H9 (cell line): Measurements from ENCODE around the gene NR1H2. TPM values are rescaled to one million over a fixed set of nuclear protein-coding genes. Genes with fewer than 3 reads are reported as not detected.

ENCODE experiments used
- DNase-seq: peaks from one replicate; pipeline ENCODE4 v3.0.0-alpha.2; 2017
- H2AFZ ChIP-seq: one replicate; pipeline ENCODE4 v1.6.1; 2013; ENCODE audit warnings: mild to moderate bottlenecking, low read length, control low read depth, moderate library complexity
- H2AK5ac ChIP-seq: 2 replicates; pipeline ENCODE4 v1.6.1; 2013; ENCODE audit warnings: low read length, control low read depth, mixed read lengths; ENCODE audit not compliant: insufficient read length
- H2BK120ac ChIP-seq: one replicate; pipeline ENCODE4 v1.6.1; 2013; ENCODE audit warnings: low read depth, mild to moderate bottlenecking, low read length, control low read depth, inconsistent platforms; ENCODE audit not compliant: poor library complexity, severe bottlenecking
- H2BK12ac ChIP-seq: 2 replicates; pipeline ENCODE4 v1.6.1; 2013; ENCODE audit warnings: low read length, control low read depth, mixed read lengths, low read depth; ENCODE audit not compliant: insufficient read length
- H2BK15ac ChIP-seq: 2 replicates; pipeline ENCODE4 v1.6.1; 2013; ENCODE audit warnings: low read depth, low read length, control low read depth
- H2BK20ac ChIP-seq: one replicate; pipeline ENCODE4 v1.6.1; 2013; ENCODE audit warnings: low read depth, mild to moderate bottlenecking, low read length, control low read depth, inconsistent platforms; ENCODE audit not compliant: poor library complexity, severe bottlenecking
- H2BK5ac ChIP-seq: 2 replicates; pipeline ENCODE4 v1.6.1; 2013; ENCODE audit warnings: low read length, control low read depth, mixed read lengths; ENCODE audit not compliant: insufficient read length
- H3K14ac ChIP-seq: 2 replicates; pipeline ENCODE4 v1.6.1; 2013; ENCODE audit warnings: low read length, control low read depth; ENCODE audit not compliant: insufficient read depth
- H3K18ac ChIP-seq: 2 replicates; pipeline ENCODE4 v1.6.1; 2013; ENCODE audit warnings: low read depth, mild to moderate bottlenecking, mixed read lengths, low read length, control low read depth; ENCODE audit not compliant: insufficient read length
- H3K23ac ChIP-seq: 2 replicates; pipeline ENCODE4 v1.6.1; 2013; ENCODE audit warnings: low read length, control low read depth, mixed read lengths, low read depth; ENCODE audit not compliant: insufficient read length
- H3K23me2 ChIP-seq: 2 replicates; pipeline ENCODE4 v1.6.1; 2013; ENCODE audit warnings: low read depth, mild to moderate bottlenecking, mixed read lengths, low read length, control low read depth; ENCODE audit not compliant: insufficient read length, poor library complexity, severe bottlenecking
- H3K27ac ChIP-seq: 2 replicates; pipeline ENCODE4 v1.5.1; 2013; ENCODE audit warnings: low read length, control low read depth, mixed read lengths, low read depth; ENCODE audit not compliant: insufficient read length
- H3K27me3 ChIP-seq: 2 replicates; pipeline ENCODE4 v1.6.1; 2013; ENCODE audit warnings: low read length, control low read depth, inconsistent platforms; ENCODE audit not compliant: insufficient read depth
- H3K4ac ChIP-seq: 2 replicates; pipeline ENCODE4 v1.6.1; 2013; ENCODE audit warnings: low read depth, mild to moderate bottlenecking, control low read depth, inconsistent platforms, low read length, moderate library complexity
- H3K4me1 ChIP-seq: 2 replicates; pipeline ENCODE4 v1.6.1; 2013; ENCODE audit warnings: low read length, control low read depth, inconsistent platforms; ENCODE audit not compliant: insufficient read depth
- H3K4me2 ChIP-seq: 2 replicates; pipeline ENCODE4 v1.6.1; 2013; ENCODE audit warnings: low read length, control low read depth, mixed read lengths; ENCODE audit not compliant: insufficient read length, insufficient read depth
- H3K56ac ChIP-seq: 2 replicates; pipeline ENCODE4 v1.6.1; 2013; ENCODE audit warnings: low read depth, mild to moderate bottlenecking, mixed read lengths, low read length, control low read depth; ENCODE audit not compliant: insufficient read length
- H3K79me1 ChIP-seq: 2 replicates; pipeline ENCODE4 v1.6.1; 2013; ENCODE audit warnings: low read depth, mild to moderate bottlenecking, moderate library complexity, low read length, control low read depth, inconsistent platforms; ENCODE audit not compliant: insufficient read depth, poor library complexity, severe bottlenecking
- H3K79me2 ChIP-seq: 2 replicates; pipeline ENCODE4 v1.6.1; 2013; ENCODE audit warnings: low read length, control low read depth, inconsistent platforms; ENCODE audit not compliant: insufficient read depth
- H3K9ac ChIP-seq: 2 replicates; pipeline ENCODE4 v1.6.1; 2013; ENCODE audit warnings: low read length, control low read depth, mixed read lengths; ENCODE audit not compliant: insufficient read length; ENCODE audit errors: extremely low read depth
- H3K9me3 ChIP-seq: one replicate; pipeline ENCODE4 v1.6.1; 2013; ENCODE audit warnings: low read depth, low read length, inconsistent platforms; ENCODE audit not compliant: control insufficient read depth
- H3T11ph ChIP-seq: one replicate; pipeline ENCODE4 v1.6.1; 2013; ENCODE audit warnings: mild to moderate bottlenecking, low read length, control low read depth, inconsistent platforms
- H4K20me1 ChIP-seq: one replicate; pipeline ENCODE4 v1.6.1; 2013; ENCODE audit not compliant: control insufficient read depth, insufficient read length, insufficient read depth
- H4K5ac ChIP-seq: 2 replicates; pipeline ENCODE4 v1.6.1; 2013; ENCODE audit warnings: low read depth, mild to moderate bottlenecking, mixed read lengths, low read length, control low read depth; ENCODE audit not compliant: insufficient read length
- H4K8ac ChIP-seq: replicated peaks from 2 replicates; pipeline ENCODE4 v1.6.1; 2013; ENCODE audit warnings: low read length, control low read depth, mixed read lengths, low read depth; ENCODE audit not compliant: insufficient read length
- H4K91ac ChIP-seq: 2 replicates; pipeline ENCODE4 v1.6.1; 2013; ENCODE audit warnings: low read depth, mild to moderate bottlenecking, moderate library complexity, mixed read lengths, low read length, control low read depth; ENCODE audit not compliant: insufficient read length
- H3K27ac Mint-ChIP-seq, 3 experiments: 2 replicates in 2 of 3; 3 replicates in 1 of 3; pipeline ENCODE4 v1.8.0; 2020 to 2021; ENCODE audit warnings: mixed read lengths in 3 of 3, mild to moderate bottlenecking in 1 of 3, moderate library complexity in 1 of 3
- H3K27me3 Mint-ChIP-seq: 2 replicates; pipeline ENCODE4 v1.8.0; 2021; ENCODE audit warnings: low read depth, mild to moderate bottlenecking, moderate library complexity, mixed read lengths
- H3K36me3 Mint-ChIP-seq, 3 experiments: 2 replicates in 2 of 3; 3 replicates in 1 of 3; pipeline ENCODE4 v1.8.0; 2020 to 2021; ENCODE audit warnings: low read depth in 3 of 3, mixed read lengths in 3 of 3; ENCODE audit not compliant: insufficient read depth in 1 of 3
- H3K4me1 Mint-ChIP-seq, 2 experiments: 2 replicates each; pipeline ENCODE4 v1.8.0; 2020; ENCODE audit warnings: mixed read lengths in 2 of 2
- H3K4me3 Mint-ChIP-seq, 2 experiments: 2 replicates in 1 of 2; 3 replicates in 1 of 2; pipeline ENCODE4 v1.8.0; 2020 to 2021; ENCODE audit warnings: mild to moderate bottlenecking in 2 of 2, mixed read lengths in 2 of 2, moderate library complexity in 1 of 2
- H3K9me3 Mint-ChIP-seq, 2 experiments: 2 replicates in 1 of 2; 3 replicates in 1 of 2; pipeline ENCODE4 v1.8.0; 2020; ENCODE audit warnings: mild to moderate bottlenecking in 2 of 2, mixed read lengths in 2 of 2, moderate library complexity in 1 of 2
- WGBS: extraction: QIAGEN DNeasy Blood & Tissue Kit; methylation state at CpG from one replicate; pipeline ENCODE4 v1.1.7; 2013; ENCODE audit warnings: missing lambda C conversion rate, low lambda C conversion rate, mixed read lengths; ENCODE audit not compliant: insufficient read length; ENCODE audit errors: extremely low coverage; 5-methylcytosine and 5-hydroxymethylcytosine counted together
- total RNA-seq: library from RNA; stranded (reverse); gene quantifications from 2 replicates; pipeline ENCODE4 v1.2.1, GENCODE V29; 2021
- TF ChIP-seq, protein P1 (sequence below): fragments of 200-600 bp; sonication (generic); conservative IDR thresholded peaks from 3 replicates; pipeline ENCODE4 v1.8.0; 2021; ENCODE audit warnings: antibody characterized with exemption, mild to moderate bottlenecking

NR1H2 gene
- total RNA-seq, 1 experiment from 2014 or later = 33.2 TPM

DNA sequence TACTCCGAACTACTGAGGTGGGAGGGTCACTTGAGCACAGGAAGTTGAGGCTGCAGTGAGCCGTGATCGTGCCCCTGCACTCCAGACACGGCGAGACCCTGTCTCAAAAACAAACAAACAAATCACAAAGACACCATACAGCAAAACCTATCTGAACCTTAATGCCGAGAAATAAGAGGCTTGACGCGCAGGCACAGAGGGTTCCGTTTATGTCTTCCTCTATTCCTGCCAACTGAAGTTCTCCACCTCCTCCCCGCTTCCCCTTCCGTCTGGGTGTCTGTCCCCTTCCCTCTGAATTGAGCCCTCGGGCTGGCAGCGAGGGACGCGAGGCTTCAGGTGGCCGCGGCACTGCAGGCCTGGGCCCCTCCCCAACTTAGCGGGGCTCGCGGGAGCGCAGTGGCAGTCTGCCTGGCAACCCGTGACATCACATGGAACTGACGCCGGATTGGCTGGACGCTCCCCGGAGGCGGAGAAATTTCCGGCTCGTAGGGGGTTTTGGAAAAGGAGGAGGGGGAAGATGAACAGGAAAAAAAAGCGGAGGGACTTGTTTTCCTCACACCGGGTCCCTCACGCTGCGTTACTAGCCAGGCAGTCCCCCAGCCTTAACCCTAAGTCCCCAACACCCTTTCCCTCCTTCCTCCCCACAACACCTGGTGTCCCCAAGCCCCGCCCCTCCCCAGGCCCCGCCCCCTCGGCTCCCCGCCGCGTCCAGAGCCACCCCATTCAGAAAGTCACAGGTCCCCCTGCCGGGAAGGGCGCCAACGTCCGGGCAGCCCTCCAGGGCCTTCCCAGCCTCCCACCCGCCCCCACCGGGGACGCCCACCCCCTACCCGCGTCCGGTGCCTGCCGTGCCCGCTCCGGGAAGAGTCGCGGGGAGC, 55.3 kb downstream of the NR1H2 start:
- H2BK12ac ChIP-seq = no peak overlapping the region
- H3K9ac ChIP-seq = peak overlapping the region; percentile 59
- H3K56ac ChIP-seq = no peak overlapping the region
- H4K5ac ChIP-seq = no peak overlapping the region
- H2BK5ac ChIP-seq = no peak overlapping the region
- peaks cover 12% of the 10 kb centered on the region for H3K23me2 ChIP-seq
- H3K27me3 ChIP-seq = no peaks in the 10 kb centered on the region
- no peak overlapping the region for H2BK120ac ChIP-seq
- H3K27ac Mint-ChIP-seq = peak overlapping the region; percentile 80 to 95 (median 88); a peak in 6 of 7 replicates
- no peak overlapping the region for H3K4ac ChIP-seq
- H3K79me2 ChIP-seq = no peaks in the 10 kb centered on the region
- H3K4me1 ChIP-seq = peaks cover 3% of the 10 kb centered on the region; the same call in 1 of the 2 replicates
- no peak overlapping the region for H2AK5ac ChIP-seq
- no peaks in the 10 kb centered on the region for H3K9me3 ChIP-seq
- peaks cover 0 to under 1% (median 0%) of the 10 kb centered on the region in 3 experiments; a peak in 2 of 7 replicates for H3K36me3 Mint-ChIP-seq
- H4K20me1 ChIP-seq = no peaks in the 10 kb centered on the region
- H3K27ac ChIP-seq = no peak overlapping the region
- H4K8ac ChIP-seq = no peak overlapping the region
- peak; percentile 90 for DNase-seq
- H3K9me3 Mint-ChIP-seq = no peaks in the 10 kb centered on the region
- no peak overlapping the region for H2BK15ac ChIP-seq
- no CpG with 5 or more reads among the region's 54 CpGs for WGBS
- no peak overlapping the region for H3K23ac ChIP-seq
- peak overlapping the region; percentile 90 for H3K4me2 ChIP-seq
- no peak overlapping the region for H2BK20ac ChIP-seq
- H3K79me1 ChIP-seq = no peaks in the 10 kb centered on the region
- peaks cover 26 to 33% of the 10 kb centered on the region in 2 experiments for H3K4me1 Mint-ChIP-seq
- H4K91ac ChIP-seq = no peak overlapping the region
- peaks cover 8% of the 10 kb centered on the region for H3K27me3 Mint-ChIP-seq
- TF ChIP-seq, protein P1, sequence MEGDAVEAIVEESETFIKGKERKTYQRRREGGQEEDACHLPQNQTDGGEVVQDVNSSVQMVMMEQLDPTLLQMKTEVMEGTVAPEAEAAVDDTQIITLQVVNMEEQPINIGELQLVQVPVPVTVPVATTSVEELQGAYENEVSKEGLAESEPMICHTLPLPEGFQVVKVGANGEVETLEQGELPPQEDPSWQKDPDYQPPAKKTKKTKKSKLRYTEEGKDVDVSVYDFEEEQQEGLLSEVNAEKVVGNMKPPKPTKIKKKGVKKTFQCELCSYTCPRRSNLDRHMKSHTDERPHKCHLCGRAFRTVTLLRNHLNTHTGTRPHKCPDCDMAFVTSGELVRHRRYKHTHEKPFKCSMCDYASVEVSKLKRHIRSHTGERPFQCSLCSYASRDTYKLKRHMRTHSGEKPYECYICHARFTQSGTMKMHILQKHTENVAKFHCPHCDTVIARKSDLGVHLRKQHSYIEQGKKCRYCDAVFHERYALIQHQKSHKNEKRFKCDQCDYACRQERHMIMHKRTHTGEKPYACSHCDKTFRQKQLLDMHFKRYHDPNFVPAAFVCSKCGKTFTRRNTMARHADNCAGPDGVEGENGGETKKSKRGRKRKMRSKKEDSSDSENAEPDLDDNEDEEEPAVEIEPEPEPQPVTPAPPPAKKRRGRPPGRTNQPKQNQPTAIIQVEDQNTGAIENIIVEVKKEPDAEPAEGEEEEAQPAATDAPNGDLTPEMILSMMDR = no peak
- H3K4me3 Mint-ChIP-seq = peak overlapping the region; percentile 75 to 88
- H3K14ac ChIP-seq = peak overlapping the region; percentile 87; the same call in 1 of the 2 replicates
- peak overlapping the region; percentile 58 for H2AFZ ChIP-seq
- H3T11ph ChIP-seq = no peak overlapping the region
- H3K18ac ChIP-seq = peak overlapping the region; percentile 27
